ENCODE data around the gene UNKL. TPM values are rescaled to one million over a fixed set of nuclear protein-coding genes. Genes with fewer than 3 reads are reported as not detected.

UNKL gene, protein sequence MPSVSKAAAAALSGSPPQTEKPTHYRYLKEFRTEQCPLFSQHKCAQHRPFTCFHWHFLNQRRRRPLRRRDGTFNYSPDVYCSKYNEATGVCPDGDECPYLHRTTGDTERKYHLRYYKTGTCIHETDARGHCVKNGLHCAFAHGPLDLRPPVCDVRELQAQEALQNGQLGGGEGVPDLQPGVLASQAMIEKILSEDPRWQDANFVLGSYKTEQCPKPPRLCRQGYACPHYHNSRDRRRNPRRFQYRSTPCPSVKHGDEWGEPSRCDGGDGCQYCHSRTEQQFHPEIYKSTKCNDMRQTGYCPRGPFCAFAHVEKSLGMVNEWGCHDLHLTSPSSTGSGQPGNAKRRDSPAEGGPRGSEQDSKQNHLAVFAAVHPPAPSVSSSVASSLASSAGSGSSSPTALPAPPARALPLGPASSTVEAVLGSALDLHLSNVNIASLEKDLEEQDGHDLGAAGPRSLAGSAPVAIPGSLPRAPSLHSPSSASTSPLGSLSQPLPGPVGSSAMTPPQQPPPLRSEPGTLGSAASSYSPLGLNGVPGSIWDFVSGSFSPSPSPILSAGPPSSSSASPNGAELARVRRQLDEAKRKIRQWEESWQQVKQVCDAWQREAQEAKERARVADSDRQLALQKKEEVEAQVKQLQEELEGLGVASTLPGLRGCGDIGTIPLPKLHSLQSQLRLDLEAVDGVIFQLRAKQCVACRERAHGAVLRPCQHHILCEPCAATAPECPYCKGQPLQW
- 10 to 100 TPM; 31.8 to 38.8 (median 35.8) TPM for total RNA-seq

DNA sequence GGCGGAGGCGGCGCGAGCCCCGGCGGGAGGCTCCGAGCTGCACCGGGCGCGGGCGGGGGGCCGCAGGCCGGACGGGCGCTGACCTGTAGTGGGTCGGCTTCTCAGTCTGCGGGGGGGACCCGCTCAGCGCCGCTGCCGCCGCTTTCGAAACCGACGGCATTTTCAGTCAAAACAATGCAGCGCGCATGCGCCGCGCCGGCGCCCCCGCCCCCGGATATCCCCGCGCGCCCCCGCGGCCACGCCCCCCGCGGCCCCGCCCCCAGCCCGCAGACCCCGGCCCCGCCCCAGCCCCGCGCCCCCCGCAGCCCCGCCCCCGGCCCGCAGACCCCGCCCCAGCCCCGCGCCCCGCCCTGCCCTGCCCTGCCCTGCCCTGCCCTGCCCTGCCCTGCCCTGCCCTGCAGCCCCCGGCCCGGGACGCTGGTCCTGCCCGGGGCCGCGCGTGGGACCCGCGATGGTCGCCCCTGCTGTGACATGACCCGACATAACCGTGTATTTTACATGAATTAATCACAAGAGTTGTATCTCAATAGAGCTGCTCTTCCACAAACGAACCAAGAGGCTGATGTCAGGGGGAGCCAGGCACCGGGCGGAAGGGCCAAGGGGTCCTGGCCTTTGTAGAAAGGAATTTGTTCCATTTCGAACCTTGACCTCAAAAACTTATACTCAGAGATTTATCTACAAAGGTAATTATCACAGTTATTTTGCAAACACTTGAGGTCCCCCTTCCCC lies at the start of gene UNKL:
Gene UNKL, minus strand, starts transcription at position 173 of the 729 bp plus-strand sequence. Its CDS starts 13 bp downstream, at position 160.
- DNase-seq (peak; percentile 30 to 53), ATAC-seq (peak; percentile 58 to 63)
- peak within 1 kb of the TSS; percentile 84 to 90 (median 86) for H3K27ac ChIP-seq
- H3K36me3 ChIP-seq: peaks cover 0 to 8% of the 10 kb centered on the region in 2 donors
- no peaks in the 10 kb centered on the region for H3K27me3 ChIP-seq
- in situ Hi-C loops (cut with MboI; ENCODE audit: low sequenced_read_pairs in 4 of 4): loop anchor here in 1 of 4 donors (10.0 kb wide), 1 partner anchor 50 kb away; no protein-coding TSS in a partner anchor
- H3K4me1 ChIP-seq: peaks cover 22 to 36% of the 10 kb centered on the region in 2 donors
- peak within 1 kb of the TSS; percentile 92 to 97 (median 94) for H3K4me3 ChIP-seq
- H3K9me3 ChIP-seq: no peaks in the 10 kb centered on the region
- intact Hi-C loops (cut with DNase I; ENCODE audit: low total_unique reads): no loop called here
- TF ChIP-seq, protein P1, sequence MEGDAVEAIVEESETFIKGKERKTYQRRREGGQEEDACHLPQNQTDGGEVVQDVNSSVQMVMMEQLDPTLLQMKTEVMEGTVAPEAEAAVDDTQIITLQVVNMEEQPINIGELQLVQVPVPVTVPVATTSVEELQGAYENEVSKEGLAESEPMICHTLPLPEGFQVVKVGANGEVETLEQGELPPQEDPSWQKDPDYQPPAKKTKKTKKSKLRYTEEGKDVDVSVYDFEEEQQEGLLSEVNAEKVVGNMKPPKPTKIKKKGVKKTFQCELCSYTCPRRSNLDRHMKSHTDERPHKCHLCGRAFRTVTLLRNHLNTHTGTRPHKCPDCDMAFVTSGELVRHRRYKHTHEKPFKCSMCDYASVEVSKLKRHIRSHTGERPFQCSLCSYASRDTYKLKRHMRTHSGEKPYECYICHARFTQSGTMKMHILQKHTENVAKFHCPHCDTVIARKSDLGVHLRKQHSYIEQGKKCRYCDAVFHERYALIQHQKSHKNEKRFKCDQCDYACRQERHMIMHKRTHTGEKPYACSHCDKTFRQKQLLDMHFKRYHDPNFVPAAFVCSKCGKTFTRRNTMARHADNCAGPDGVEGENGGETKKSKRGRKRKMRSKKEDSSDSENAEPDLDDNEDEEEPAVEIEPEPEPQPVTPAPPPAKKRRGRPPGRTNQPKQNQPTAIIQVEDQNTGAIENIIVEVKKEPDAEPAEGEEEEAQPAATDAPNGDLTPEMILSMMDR (IDR thresholded peaks at IDR 0.05 in 4 of 5, conservative IDR thresholded peaks at IDR 0.05 in 1 of 5): no peak
- no peak for TF ChIP-seq POLR2A (IDR thresholded peaks at IDR 0.05)

DNA sequence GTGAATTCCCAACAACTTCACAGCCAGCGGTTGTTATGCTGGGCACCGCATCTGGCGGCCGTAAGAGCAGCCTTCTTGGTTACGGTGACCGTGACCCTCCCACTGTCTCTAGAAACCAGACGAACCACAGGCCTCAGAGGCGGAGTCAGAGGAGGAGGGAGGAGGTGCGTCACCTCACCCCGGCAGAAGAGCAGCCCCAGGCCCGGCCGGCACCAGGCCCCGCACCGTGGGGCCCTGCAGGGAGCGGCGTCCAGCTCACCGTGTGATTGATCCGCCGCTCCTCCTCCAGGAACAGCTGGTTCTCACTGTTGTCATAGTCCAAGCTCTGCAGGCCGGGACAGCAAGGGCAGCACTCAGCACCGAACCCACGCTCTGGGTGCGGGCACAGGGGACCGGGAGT lies 46.6 kb upstream of the UNKL start:
- DNase-seq (no peak), ATAC-seq (no peak)
- no peaks in the 10 kb centered on the region for H3K27me3 ChIP-seq
- intact Hi-C loops (cut with DNase I; ENCODE audit: low total_unique reads): no loop called here
- H3K4me3 ChIP-seq: no peak overlapping the region
- no peak overlapping the region for H3K27ac ChIP-seq
- H3K4me1 ChIP-seq: no peaks in the 10 kb centered on the region
- TF ChIP-seq POLR2A (IDR thresholded peaks at IDR 0.05): no peak
- TF ChIP-seq, protein P1 (IDR thresholded peaks at IDR 0.05 in 4 of 5, conservative IDR thresholded peaks at IDR 0.05 in 1 of 5): no peak
- H3K36me3 ChIP-seq: peaks cover 0 to 40% of the 10 kb centered on the region in 2 donors
- in situ Hi-C loops (cut with MboI; ENCODE audit: low sequenced_read_pairs in 4 of 4): no loop called here
- no peaks in the 10 kb centered on the region for H3K9me3 ChIP-seq

DNA sequence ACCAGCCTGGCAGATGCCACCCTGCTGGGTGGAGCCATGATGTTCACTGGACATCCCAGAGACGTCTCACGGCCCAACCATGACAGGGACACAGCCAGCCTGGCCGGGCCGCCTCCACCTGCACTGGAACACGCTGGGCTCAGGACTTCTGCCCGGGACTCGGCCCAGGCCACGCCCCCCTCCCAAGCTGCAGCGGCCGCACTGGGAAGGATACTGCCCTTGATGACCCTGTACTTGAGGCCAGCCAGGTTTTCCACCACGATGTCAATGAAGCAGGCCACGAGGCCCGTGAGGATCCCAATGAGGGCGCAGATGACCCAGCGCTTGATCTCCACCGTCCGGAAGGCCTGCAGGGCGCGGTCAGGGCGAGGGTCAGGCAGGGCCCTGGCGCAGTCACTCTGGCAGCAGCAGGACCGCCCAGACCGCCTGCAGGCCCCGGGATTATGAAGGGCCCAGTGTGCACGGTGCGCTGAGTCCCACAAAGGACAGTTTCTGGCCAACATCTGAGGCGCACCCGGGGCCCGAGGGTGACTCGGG lies 46.2 kb upstream of the UNKL start:
- Histone ChIP-seq H3K9me3 (no peaks in the 10 kb centered on the region), H3K4me3 (no peak overlapping the region), H3K36me3 (peaks cover 0 to 45% of the 10 kb centered on the region in 2 donors), H3K4me1 (no peaks in the 10 kb centered on the region), H3K27ac (no peak overlapping the region), H3K27me3 (no peaks in the 10 kb centered on the region)
- DNase-seq: no peak
- intact Hi-C loops (cut with DNase I; ENCODE audit: low total_unique reads): no loop called here
- ATAC-seq: no peak
- no peak for TF ChIP-seq POLR2A (IDR thresholded peaks at IDR 0.05)
- TF ChIP-seq, protein P1 (IDR thresholded peaks at IDR 0.05 in 4 of 5, conservative IDR thresholded peaks at IDR 0.05 in 1 of 5): no peak
- in situ Hi-C loops (cut with MboI; ENCODE audit: low sequenced_read_pairs in 4 of 4): no loop called here

DNA sequence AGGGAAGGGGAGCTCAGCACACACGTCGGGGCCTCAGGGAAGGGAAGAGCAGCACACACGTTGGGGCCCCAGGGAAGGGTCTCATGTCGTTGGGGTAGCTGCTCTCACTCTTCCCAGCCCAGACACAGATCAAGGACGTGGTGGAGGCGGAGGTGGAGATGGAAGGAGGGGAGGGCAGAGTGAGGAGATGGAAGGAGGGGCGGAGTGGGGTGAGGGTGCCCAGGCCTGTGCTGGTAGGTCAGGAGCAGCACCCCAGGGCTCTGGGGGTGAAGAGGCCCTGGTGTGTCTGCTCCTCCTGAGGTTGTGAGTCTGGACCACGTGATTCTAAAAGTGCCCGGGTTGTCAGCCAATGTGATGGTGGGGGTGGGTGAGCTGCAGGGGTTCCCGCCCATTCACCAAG lies 45.5 kb upstream of the UNKL start:
- TF ChIP-seq, protein P1 (IDR thresholded peaks at IDR 0.05 in 4 of 5, conservative IDR thresholded peaks at IDR 0.05 in 1 of 5): no peak
- no peak for TF ChIP-seq POLR2A (IDR thresholded peaks at IDR 0.05)
- in situ Hi-C loops (cut with MboI; ENCODE audit: low sequenced_read_pairs in 4 of 4) (no loop called here), intact Hi-C loops (cut with DNase I; ENCODE audit: low total_unique reads) (no loop called here)
- ATAC-seq: no peak
- peaks cover 0 to 52% of the 10 kb centered on the region in 2 donors for H3K36me3 ChIP-seq
- no peak for DNase-seq
- no peak overlapping the region for H3K4me3 ChIP-seq
- H3K4me1 ChIP-seq: no peaks in the 10 kb centered on the region
- H3K27me3 ChIP-seq: no peaks in the 10 kb centered on the region
- H3K9me3 ChIP-seq: no peaks in the 10 kb centered on the region
- no peak overlapping the region for H3K27ac ChIP-seq
